ENCODE measurements around the gene HAGH.

HAGH gene

DNA sequence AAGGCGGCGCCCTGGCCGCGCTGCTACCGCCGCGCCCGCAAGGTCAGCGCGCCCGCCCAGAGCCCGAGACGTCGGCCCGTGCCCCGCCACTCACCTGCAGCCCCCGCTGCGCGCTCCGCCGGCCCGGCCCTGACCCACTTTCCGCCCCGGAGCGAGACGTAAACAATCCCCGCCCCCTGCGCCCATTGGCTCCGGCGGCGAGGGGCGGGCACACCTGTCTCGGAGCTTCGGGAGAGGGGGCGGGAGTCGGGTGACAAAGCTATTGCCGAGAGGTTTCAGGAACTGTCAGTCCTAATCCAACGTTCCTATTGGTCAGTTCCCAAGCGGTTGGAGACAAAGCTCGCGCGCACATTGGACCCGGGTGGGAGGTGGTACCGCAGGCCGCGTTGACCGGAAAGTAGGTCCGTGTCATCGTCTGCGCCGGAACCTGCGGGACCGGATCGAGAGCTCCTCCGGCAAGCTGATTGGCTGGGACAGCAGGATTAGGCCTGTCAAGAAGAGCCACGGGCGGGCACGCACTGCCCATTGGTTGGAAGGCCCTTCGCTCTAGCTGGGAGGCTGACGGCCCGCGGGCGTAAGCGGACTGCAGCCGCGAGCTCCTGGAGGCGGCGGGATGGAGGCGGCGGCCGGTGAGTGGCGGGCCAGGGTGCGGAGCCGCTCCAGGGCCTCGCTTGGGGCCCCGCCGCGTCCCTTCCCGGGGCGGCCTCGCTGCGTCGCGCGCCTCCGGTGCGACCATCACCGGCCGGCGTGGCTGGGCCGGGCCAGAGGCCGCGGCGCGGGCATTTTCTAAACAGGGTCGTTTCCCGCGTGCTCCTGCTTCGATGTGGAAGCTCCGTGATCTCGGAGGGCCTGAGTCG lies 44.0 kb downstream of the HAGH start, which contains the start of the genes NUBP2 and SPSB3:
NUBP2 (plus strand) TSS at position 553 of the 857 bp plus-strand sequence; CDS start at position 614, 61 bp downstream.
SPSB3 (minus strand) TSS at position 164 of the 857 bp plus-strand sequence. CDS start 1,088 bp downstream, outside the sequence.
- TF ChIP-seq CTCF (conservative IDR thresholded peaks at IDR 0.05) = no peak
- peak within 1 kb of the TSS; percentile 77 for H3K27ac ChIP-seq

- no peak for TF ChIP-seq CTCF (conservative IDR thresholded peaks at IDR 0.05)
- peak overlapping the region; percentile 77 for H3K27ac ChIP-seq
Observed at GRCh38 chr16:1781758-1782407, 44.7 kb downstream of the HAGH start.

- TF ChIP-seq CTCF (conservative IDR thresholded peaks at IDR 0.05) = no peak
- H3K27ac ChIP-seq = peak overlapping the region; percentile 77
Observed at GRCh38 chr16:1781254-1781653, 45.4 kb downstream of the HAGH start.

- peak overlapping the region; percentile 77 for H3K27ac ChIP-seq
- TF ChIP-seq CTCF (conservative IDR thresholded peaks at IDR 0.05) = no peak
Observed at GRCh38 chr16:1780677-1781072, 46.0 kb downstream of the HAGH start.

GRCh38 chr16:1779741-1780676 lies 46.6 kb downstream of the HAGH start:
- peak overlapping the region; percentile 77 for H3K27ac ChIP-seq
- no peak for TF ChIP-seq CTCF (conservative IDR thresholded peaks at IDR 0.05)

DNA sequence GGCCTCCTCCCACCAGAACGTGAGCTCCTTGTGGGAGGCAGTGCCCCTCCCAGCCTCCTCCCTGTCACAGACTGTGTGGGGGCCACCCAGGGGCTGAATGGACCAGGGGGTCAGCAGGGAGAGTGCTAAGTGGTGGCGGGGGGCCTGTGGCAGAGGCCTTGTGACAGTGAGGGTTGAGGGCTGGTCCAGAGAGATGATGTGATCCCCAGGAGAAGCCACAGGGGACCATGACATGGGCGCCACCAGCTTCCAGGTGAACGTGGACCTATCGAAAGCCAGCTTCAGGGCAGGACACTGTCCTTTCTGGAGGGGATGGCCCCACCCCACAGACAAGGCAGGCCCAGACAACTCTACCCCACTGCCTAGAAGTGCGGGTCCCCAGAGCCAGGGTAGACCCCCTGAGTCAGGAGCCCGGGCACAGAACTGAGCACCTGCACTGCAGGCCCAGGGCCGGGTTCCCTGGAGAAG lies 47.4 kb downstream of the HAGH start:
- no peak for TF ChIP-seq CTCF (conservative IDR thresholded peaks at IDR 0.05)
- peak overlapping the region; percentile 77 for H3K27ac ChIP-seq

Data from VCaP (cell line).